GM18873 (cell line): ENCODE data around the gene ALK.
"Not testable (repeated sequence)": the region's sequence is repeated elsewhere in the genome, so short reads cannot be mapped to it uniquely, and the experiment has no call there.

Experiments
- ATAC-seq: cut with Tn5 transposase; IDR thresholded peaks from one replicate; pipeline ENCODE4 v1.9.1; 2021; ENCODE audit warnings: mild to moderate bottlenecking, moderate library complexity, moderate number of reproducible peaks; ENCODE audit not compliant: unreplicated experiment, low FRiP score

The ALK gene

DNA sequence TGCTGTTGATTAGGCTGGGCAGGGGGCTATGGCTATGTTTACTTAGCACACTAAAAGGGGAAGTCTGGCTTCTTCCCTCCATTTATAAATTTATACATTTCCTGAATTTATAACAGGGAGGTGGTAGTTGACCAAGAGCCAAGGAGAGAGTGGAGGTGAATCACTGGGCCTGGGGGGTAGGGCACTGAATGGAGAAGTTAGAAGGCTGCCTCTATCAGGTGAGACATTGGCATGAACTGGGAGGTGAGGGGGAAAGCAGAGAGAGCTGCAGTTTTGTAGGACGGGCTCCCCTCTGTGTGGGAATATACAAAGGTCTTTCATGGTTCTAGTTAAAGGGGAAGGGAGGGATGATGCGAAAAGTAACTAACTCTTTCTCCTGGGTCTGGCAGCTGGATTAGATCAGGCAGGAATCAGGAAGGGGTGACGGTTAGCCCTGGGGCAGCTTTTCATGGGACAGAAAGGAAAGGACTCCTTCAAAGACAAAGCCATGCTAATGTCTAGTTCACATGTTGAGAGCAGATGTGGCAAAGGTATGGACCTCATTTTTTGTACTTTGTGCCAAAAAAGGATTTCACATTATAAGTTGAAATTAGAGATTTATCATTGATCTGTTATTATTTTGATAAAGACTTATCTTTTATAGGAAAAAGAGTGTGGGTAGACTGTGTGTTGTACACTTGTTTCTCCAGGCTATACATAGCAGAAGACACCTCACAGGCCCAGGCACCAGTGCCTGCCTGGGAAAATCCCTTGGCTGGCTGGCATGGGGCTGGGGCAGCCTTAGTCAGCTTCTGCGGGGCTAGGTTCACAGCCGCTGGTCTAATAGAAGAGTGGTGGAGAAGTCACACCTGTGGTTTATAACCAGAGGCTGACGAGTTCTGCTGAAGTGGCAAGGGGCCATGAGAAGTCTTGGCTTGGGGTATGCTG lies 647.4 kb downstream of the ALK start:
- ATAC-seq: no peak

DNA sequence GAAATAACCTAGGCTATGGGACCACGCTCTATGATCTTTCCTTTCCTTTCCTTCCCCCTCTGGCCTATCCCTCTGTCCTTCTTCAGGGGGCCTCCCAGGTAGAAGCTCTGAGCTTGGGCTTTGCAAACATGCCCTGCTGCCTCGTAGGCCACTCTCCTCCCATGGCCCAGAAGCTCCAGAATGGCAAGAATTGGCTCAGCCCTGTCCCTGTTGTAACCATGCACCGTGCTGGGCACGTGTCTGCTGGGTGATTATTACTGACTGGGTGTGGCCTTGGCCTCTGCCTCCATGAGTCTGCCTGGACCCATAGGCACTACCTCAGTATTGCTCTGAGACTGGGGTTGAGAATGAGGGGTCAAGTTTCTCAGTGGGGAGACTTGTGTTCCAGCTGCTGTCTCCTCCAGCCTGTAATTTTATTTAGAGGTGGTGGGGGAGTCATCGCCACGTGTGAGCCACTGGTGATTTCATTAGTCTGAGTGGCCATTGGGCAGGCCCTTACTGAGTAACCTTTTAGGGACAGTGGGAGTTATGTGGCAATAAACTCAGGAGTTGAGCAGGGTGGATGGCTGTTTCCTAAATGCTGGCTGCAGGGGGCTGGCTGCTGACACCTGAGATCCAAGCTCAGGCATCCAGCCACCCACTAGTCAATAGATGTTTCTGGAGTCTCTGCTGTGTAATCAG lies 648.2 kb downstream of the ALK start:
- no peak for ATAC-seq

DNA sequence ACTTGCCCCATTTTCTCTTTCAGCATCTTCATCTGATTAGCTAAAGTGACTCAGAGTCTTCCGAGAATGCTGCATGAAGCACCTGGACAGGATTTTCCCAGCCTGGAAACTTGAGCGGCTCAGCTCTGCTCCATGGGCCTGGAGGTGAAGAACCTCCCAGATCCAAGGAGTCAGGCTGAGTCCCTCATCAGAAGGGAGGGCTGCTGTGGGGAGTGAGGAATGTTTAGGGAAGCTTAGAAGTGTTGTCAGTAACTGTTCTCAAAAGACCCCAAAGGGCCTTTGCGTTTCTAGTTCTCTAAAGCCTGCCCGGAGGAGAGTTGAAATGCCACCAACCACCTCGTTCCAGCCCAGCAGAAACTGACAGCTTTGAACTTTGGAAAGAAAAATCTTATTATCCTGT lies 649.1 kb downstream of the ALK start:
- no peak for ATAC-seq

DNA sequence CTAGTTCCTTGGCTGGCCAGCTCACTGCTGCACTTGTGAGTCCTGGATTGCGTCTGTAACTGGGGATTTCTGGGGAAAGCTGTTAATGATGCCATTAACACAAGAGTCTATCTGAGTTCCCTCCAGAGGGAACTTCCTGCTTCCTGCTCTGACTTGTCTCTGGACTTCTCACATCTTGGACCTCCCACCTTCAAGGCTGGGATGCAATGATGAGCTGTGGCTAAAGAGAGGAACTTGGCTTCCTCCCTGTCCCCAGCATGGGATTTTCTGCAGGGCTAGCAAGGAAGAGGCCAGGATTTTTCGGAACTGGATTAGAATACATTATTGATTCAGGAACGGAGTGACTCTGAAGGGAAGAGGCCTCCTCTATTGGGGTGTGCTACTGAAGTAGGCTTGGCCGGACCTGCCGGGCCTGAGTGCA lies 650.7 kb downstream of the ALK start:
- no peak for ATAC-seq

DNA sequence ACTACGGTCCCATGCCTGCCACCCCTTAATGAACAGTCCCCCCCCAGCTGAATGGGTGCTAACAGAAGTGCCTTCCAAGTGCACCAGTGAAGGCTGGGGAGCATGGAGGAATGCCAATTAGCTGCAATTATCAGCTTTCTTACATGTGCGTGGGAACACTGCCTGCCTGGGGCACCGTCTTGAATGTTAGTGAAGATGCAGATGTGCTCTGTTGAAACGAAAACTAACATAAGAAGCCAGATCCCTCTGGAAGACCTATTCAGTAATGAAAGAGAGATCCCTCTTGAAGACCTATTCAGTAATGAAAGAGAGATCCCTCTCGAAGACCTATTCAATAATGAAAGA lies 651.6 kb downstream of the ALK start:
- no peak for ATAC-seq

DNA sequence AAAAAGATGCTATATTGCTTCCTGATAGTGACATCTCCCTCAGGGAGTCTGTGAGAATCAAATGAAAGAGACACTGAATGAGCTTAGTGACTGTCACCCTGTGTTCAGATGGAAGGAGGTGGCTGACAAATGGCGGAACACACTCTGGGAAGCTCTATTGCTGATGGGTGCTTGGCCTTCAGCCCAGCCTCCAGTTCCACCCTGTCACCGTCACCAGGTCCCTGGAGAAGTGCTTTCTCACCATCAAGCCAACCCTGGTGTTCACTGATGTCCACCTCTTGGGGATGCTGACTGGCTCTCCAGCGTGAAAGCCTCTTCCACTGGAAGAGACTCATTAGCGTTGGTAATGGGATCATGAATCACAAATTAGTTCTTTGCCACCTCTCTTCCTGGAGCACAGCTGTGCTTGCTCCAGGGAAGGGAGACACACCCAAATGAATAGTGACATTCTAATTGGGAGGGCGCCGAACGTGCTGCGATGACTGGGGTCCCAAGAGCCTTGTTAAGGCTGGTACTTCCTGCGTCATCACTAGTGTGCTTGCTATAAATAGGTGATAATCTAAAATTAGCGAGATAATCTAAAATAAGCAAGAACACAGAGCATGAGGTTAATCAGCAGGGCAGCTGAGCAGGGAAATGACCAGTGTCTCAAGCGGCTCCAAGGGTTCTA lies 652.2 kb downstream of the ALK start:
- ATAC-seq: no peak

DNA sequence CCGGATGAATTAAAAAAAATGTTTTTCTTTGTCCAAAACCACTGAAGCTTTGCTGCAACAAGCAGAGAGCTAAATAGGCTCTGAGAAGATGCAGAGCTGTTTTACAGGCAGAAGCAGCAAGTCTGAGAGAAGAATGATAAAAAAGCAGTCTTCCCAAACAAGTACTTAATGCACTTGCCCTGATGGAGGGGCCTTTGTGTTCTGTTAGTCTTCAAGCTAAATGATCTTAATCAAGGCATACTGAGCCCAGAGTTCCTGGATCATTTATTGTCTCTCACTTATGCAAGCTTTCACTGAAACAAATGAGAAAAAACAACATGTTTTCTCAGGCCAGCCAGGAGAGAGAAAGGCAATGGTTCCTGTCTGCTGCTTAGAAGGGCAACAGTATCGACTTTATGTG lies 653.7 kb downstream of the ALK start:
- ATAC-seq: no peak

DNA sequence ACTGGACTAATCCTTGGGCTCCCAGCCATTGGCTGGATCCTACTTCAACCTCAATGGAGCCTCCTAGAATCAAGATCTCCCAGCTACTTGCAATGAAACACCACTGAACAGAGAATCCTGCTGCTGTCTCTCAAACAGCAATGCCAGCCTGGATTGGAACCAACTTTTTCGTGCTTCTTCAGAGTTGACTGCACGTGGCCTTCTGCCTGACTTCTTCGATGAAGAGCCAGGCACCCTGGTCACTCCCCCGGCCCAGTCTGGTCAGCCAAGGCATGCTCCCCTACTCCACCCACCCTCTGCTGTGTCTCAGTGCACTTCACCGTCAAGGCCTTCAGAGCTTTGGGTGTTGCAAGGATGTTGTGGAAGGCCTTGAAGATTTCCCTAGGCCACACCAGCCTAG lies 657.5 kb downstream of the ALK start:
- ATAC-seq: no peak

DNA sequence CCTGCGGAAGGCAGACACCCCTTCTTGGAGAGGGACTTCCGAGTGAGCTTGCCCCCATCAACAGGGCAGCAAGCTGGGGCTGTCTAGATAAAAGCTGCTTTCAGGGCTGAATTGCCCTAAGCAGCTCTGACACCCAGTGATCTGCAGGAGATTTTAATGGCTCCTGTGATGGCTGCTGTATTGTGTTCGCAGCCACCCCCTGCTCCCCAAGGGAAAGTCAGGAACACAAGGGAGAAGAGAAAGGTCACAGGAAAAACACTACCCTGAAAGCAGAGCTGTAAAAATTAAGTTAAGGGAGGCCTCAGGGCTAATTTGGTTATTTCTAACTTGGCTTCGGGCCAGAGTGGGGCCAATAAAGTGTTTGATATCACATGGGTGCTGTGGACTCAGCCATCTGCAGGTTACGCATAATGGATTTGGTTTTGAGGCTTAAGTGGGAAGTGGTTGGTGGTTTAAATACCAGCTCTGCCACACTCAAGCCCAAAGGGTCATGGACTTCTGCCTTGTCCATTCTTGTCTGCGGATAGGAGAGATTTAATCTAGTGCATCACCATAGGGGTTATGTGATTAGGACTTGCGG lies 658.6 kb downstream of the ALK start:
- no peak for ATAC-seq

DNA sequence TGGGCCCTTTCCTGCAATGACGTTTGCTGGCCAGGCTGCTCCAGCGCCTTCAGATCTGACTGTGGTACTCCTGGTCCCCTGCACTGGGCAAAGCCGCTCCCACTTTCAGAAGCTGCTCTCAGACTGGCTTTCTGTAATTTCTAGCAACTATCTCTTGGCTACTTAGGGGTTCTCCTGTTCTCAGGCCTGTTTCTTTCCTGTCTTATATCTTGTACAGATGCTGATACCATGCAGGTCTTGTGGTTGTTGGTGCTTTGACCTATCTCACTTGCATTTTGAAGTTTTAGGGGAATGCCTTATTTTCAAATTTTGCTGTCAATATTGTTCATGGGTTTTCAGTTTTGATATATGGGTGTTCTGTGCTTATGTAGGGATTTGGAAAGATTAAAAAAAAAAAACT lies 660.4 kb downstream of the ALK start:
- no peak for ATAC-seq

DNA sequence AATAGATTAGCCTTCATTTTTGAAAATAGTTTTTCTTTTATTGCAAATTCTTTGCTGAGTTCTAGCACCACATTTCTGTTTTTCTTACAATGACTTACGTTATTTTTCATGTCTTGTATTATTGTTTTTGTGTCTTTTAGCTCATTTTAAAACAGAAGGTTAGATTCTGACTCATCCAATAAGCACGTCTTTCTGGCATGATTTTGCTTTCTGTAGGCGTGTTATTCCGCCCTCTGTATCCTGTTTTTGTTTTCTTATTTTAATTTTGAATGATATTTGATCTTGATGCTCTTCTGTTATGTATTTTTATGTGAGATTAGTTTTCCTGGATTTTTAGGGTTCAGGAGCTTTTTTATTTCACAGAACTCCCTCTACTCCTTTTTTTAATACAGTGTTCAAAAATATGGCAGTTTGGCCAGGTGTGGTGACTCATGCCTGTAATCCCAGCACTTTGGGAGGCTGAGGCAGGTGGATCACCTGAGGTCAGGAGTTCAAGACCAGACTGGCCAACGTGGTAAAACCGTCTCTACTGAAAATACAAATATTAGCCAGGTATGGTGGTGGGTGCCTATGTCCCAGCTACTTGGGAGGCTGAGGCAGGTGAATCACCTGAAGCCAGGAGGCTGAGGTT lies 661.1 kb downstream of the ALK start:
- no peak for ATAC-seq

DNA sequence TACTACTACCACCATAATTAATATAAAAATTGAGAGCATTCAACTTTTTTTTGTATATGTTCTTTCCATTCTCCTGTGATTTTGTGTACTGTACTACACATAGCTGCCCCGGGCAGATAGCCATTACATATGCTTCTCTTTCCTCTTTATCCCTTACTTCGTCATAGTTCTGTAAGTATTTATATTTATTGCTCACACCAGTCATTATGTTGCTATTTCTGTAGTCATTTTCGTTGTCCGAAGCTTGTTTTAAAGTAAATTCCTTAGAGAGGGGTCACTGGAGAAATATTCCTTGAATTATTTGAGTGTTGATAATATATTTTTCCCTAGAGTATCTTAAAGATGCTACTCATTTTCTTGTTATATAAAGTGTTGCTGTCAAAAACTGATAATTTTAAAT lies 662.2 kb downstream of the ALK start:
- no peak for ATAC-seq

DNA sequence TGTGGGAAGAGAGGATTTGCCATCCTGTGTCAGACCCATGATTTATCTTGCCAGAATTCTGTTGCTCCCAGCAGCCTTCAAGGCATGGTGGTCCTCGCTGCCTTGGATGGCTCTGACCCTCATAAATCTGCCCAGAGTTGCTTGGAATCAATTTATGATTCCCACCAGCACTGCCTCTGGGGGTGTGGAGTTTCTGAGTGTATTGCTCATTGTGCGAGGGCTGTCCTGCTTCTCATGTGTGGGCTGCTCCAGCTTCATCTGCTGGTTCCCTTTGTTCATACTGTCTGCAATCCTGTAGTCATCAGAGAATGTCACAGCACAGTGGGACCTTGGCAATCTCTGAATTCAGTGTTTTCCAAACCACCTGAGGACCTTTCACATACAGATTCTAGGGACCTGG lies 666.4 kb downstream of the ALK start:
- ATAC-seq: no peak

DNA sequence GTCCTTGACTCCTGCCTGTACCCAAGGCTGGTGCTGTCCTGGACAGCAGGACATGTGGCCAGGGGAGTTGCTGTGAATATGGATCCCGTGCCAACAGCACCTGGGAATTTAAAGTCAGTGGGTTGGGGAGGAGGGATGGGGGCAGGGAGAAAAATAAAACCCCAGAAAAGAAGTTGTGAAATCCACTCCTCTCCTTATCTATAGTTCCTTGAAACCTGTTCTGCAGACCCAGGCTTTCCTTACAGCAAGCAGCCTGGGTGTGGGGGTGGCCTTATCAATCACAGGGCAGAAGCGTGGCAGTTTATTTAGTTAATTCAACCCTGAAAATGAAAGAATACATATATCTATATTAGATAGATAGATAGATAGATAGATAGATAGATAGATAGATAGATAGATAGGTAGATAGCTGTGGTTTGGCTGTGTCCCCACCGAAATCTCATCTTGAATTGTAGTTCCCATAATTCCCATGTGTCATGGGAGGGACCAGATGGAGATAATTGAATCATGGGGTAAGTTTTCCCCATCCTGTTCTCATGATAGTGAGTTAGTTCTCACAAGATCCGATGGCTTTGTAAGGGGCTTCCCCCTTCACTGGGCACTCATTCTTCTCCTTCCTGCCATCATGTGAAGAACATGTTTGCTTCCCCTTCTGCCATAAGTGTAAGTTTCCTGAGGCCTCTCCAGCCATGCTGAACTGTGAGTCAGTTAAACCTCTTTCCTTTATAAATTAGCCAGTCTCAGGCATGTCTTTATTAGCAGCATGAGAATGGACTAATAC lies 667.7 kb downstream of the ALK start:
- not testable (repeated sequence) for ATAC-seq

DNA sequence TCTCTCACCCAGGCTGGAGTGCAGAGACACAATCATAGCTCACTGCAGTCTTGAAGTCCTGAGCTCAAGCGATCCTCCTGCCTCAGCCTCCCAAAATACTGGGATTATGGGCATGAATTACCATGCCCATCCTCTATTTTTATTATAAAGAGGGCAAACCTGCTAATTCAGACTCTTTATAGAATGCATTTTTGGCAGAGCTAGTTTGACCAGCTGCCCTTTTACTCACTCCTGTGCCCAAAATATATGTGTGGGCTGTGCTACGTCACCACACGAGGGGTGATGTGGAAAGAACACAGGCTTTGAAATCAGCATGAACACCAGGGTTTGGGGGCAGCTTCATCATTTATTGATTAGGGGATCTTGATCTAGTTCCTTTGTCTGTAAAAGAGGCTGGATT lies 668.4 kb downstream of the ALK start:
- ATAC-seq: no peak

DNA sequence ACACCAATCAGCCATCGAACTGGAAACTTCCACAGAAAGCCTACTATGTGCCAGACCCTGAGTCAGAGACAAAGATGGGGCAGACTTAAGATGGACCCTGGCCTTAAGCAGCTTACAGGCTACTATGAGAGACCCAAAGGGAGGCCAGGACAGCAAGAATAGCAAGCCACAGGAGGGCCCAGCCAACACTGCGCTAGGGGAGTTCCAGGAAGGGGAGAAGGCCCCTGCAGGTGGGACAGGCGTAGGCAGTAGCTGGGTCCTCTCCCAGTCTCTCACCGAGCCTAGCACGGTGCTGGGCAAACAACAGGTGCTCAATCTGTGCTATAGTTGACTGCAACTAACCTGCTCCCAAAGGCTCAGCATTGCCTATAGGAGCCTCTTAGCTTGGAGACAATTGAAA lies 670.0 kb downstream of the ALK start:
- no peak for ATAC-seq

DNA sequence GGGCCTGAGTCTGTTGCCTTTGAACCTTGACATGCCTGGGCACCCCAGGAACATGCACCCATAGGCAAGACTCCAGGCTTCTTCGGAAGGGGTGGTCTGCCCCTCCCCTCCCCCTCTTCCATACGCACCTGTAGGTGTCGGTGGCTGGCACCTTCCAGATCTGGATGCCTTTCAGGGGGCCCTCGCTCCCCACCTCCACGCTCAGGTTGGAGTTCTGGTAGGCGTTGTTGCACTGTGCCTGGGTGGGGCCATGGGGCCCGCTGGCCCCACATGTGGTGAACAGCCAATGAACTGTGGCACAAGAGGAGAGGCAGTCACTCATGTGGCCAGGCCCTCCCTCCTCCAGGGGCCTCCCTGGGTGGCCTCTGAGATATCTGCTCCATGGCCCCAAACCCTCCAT lies 670.4 kb downstream of the ALK start:
- ATAC-seq: no peak

DNA sequence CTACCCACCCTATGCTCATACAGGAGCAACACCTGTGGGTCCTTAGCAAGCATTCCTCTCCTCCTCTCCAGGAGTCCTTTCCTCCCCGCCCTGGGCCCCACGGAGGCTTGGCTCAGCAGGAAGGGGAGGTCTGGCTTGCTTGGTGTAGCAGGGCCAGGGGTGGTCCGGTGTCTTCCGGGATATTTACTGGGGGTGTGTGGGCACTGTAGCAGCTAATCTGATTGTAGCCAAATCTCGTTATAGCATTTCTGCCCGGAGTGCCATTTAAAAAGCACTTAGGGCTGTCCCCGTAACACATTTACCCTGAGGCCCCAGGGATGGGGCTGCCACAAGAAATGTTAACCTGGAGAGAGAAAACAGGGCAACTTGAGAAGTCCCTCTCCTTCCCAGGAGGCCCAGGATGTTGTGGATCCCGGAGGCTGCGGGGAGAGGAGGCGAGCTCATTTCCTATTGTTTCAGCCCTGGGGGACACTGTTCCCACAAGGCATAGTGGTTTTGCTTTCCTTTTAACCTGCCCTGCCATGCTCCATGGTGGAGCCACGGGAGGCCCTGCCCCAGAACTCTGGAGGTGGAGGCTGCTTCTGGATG lies 671.6 kb downstream of the ALK start:
- ATAC-seq: no peak

DNA sequence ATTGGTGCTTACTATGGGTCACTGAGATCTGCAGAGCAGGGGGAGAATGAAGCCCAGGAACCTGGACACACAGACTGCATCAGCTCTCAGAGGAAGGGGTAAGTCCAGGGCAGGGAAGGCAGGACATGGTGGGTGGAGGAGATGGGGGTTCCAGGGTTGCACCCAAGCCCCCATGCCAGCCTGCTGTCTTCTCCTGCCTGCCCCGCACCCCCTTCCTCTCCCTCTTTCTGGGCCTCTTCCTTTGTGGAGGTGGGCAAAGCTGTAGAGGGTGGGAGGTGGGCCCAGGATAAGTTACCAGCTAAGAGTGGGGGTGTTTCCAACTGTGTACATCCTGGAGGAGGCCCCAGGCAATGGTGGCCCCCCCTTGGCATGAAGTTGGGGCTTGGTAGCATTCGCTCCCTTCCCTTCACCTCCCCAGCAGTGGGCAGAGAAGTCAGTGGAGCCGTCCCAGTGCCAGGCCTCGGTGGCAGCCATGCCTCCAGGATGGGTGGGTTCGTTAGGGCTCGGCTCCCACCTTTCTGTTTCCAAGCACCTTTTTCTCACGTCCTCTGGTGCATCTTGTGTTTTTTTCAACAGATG lies 674.0 kb downstream of the ALK start:
- ATAC-seq: no peak
